ENCODE results near the gene PLCB2.

The PLCB2 gene

DNA sequence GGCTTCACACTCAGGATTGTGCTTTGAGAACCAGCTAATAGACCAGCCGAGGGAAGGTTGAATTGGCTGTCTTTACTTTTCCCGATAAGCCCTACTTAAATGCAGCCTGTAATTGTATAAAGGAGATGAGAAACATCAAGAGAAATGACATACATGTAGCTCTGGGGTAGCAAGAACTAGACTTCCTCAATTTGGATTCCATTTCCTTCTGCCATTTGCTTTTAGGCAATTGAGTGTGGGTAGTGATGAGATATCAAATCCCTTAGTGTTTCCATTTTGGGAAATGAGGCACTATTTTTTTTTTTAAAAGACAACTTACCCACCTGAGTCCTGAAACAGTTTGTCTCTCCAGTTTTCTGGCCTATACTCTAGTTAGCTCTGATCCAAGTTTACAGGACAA lies 18.0 kb upstream of the PLCB2 start:
- DNase-seq (ENCODE audit: low read depth in 2 of 2, low spot score in 1 of 2), result no peak

DNA sequence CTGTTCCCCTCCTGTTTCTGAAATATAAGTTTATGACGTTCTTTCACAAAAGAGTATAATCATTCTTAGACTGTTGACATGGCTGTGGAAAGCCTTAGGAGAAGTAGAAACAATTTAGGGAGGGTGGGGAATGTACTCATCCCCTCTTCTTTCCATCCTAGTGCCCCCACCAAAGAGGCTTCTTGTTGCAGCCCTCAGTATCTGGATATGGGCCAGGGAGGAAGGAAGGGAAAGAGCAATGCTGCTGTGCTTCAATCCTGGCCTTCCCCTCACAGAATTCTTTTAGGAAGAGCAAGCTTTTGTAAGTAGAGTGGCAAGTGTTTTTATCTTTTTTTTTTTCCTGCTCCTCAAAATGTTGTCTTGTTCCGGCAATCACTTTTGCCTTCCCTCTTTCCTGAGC lies 17.5 kb upstream of the PLCB2 start:
- no peak for DNase-seq (ENCODE audit: low read depth in 2 of 2, low spot score in 1 of 2)

DNA sequence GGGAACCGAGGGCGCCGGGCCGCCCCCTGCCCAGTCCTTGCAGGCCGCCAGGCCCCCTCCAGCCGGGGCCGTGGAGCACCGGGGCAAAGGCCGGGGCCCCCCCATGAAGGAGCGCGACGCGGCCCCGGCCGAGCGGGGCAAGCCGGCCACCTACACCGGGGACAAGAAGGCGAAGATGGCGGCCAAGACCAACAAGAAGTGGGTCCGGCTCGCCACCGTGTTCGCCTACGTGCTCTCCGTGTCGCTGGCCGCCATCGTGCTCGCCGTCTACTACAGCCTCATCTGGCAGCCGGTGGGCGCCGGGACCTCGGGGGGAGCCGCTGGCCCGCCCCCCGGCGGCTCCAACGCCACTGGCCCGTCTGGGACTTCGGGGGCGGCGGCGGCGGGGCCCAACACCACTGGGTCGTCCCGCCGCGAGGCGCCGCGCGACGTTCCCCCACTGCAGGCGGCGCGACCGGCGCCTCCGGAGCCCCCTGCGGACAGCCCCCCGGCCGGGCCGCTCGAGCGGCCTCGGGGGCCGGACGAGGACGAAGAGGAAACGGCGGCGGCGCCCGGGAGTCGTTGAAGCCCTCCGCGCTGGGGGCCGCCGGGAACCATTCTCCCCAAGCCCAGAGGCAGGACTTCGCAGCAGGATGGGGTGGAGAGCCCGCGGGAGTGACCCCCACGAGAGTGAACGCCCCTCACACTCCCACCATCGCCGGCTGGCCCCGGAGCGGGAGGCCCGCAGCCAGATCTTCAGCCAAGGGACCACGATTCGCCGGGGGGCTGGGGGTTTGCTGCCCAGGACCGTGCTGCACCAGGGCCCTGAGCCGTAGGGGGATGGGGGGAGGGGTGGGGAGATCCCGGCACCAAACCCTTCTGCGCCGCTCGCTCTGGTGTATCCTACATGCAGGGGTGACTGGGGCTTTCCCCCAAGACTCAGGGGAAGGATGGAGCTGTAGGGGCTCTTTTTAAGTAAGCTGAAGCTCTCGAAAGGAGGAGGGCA lies 16.5 kb upstream of the PLCB2 start:
- no peak for DNase-seq (ENCODE audit: low read depth in 2 of 2, low spot score in 1 of 2)

DNA sequence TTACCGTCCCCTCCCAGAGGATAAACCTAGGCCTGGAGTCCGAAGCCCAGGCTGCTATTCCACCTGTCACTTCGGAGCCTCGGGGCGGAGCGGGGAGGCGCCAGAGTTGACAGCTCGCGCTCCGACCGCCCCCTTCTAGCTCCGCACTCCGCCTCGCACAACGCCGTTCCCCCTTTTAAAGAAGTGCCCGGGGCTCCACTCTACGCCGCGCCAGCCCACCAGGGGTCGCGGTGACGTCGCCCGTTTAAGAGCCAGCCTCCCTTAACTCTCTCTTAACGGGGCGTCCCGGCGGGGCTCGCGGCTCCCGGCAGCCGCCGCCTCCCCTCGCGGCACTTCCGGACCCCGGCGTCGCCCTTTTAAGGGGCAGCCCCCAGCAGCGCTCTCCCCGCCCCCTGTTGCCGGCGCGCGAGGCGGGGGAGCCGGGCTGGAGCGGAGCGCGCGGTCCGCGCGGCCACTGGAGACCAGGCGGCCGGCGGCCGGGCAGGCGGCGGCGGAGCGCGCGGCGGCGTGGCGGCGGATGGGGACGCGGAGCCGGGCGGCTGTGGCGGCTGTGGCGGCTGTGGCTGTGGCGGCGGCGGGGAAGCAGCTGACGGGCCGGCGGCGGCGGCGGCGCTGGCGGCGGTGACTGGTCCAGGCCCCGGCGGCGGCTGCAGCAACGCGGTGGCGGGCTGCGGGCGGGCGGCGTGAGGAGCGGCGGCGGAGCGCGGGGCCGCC lies 15.7 kb upstream of the PLCB2 start, which contains the start of gene INAFM2:
TSS of gene INAFM2 (plus strand) at position 454 of the 714 bp plus-strand sequence. CDS start 364 bp downstream, outside the sequence.
- peak; percentile 73 to 90 for DNase-seq (ENCODE audit: low read depth in 2 of 2, low spot score in 1 of 2)

DNA sequence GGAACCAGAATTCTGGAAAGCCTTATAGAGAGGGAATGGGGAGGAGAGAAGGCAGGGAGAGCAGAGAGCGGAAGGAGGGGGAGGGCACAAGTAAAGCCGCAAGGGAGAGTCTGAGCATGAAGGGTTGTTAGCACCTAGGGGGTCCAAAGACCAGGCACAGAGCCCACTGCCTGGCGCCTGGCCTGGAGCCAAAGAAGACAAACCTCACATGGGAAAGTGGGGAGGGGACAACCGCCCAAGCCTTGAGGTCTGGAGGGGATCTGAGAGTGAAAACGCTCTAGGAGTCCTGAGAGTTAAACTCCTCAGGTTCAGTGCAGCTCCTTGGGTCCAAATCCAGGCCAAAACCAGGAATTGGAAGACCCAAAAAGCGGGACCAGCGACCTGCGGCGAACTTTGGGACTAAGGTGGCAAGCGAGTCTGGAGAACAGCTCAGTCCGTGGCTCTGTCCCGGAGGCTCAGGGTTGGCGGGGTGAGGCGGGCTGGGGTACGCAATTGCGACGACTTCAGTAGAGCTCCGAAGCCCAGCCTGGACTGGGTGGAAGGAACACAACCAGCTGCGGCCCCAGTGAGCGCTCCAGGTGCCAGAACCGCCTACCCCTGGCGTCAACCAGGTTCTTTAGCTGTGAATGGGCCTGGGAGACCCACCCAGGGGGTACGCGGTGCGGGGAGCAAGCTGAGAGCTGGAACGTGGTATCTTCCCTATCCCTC lies 14.9 kb upstream of the PLCB2 start:
- DNase-seq (ENCODE audit: low read depth in 2 of 2, low spot score in 1 of 2), result no peak

DNA sequence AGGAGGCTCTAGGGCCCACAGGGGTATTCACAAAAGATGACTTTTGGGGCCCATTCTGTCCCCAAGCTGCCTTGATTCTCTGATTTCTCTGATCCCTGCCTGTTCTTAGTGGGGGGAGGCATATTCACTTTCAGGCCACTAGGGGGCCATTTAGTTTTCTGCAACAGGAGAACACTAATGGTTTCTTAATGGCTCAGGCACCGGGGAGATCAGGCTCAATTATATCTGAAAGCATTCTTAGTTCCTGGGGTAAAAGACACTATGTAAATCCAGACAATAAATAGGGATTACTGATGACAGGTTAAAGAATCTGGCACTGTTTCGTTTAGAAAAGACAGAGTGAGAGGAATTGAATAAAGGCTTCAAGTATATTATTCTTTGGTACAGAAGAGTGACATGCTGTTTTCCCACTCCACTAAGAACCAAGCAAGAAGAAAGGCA lies 13.2 kb upstream of the PLCB2 start:
- peak in 1 of 2 donors; percentile 35 for DNase-seq (ENCODE audit: low read depth in 2 of 2, low spot score in 1 of 2)

DNA sequence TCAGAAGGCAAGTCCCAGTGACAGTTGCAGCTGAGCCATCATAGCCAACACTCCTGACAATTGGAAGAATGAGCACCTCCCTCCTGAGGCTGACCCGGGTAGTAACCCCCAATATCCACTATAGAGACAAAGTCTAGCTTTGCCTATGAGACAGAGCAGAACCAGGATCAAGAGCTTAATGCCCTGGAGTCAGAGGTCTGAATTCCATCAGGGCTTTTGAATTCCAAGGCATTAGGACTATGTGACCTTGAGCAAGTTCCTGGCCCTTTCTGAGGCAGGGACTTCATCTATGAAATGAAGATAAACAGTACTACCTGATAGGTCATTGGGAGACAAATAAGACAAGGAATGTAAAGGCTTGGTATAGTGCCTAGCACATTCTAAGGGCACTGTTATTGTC lies 12.7 kb upstream of the PLCB2 start:
- no peak for DNase-seq (ENCODE audit: low read depth in 2 of 2, low spot score in 1 of 2)

DNA sequence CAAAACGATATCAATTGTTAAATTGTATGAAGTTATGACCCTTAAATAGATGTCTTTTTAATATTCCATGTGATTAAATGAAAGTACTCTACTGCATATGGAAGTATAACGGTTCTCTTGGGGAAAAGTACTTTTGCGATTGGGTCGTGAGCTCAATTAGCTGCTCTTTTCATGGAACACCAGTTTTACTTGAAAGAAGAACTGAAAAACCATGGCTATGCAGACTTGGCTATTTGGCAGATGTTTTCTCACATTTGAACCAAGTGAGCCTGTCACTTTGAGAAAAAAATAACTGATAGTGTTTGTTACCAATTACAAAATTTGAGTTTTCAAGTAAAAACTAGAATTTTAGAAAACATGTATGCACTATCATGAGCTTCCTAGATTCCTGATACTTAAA lies 9.8 kb upstream of the PLCB2 start:
- DNase-seq (ENCODE audit: low read depth in 2 of 2, low spot score in 1 of 2), result no peak

DNA sequence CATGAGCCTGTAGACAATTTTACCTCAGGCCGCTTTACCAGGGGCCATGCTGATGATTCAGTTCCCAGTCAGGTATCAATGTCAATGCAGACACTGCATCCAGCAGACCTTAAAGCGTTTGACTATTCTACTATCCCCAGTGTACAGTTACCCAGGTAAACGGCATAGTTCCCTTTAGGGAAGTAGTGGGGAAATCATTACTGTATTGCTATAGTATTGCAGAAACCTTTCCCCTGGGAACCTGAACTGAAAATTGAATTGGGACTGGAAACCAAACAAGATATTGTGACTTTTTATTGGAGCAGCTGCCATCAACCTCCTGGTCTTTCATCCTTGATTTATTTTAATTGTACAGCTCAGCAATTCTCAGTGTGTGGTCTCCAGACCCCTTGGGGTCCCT lies 9.2 kb upstream of the PLCB2 start:
- DNase-seq (ENCODE audit: low read depth in 2 of 2, low spot score in 1 of 2), result no peak

DNA sequence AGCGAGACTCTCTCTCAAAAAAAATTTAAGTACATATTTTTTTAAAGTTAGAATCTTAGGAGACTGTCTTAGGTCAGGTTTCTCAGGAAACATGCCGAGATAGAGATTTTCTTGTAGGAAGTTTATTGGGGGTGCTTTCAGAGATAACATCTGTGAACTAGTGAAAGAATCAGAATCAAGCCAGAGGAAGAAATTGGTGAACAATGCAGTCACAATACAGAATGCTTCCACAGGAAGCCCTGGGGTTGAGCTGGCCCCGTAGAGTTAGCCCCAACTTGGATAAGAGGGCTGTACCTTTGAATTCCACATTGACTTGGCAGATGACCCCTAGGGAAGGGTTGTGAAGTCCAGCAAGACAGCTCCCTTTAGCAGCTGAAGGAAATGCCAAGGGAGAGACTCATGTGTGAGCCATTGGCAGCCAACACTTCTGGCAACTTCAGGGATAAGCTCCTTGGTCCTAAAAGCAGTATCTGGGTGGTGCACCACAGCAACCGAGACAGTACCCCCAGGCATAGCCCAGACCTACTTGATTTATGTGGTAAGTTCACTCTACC lies 7.1 kb upstream of the PLCB2 start:
- DNase-seq (ENCODE audit: low read depth in 2 of 2, low spot score in 1 of 2), result no peak

DNA sequence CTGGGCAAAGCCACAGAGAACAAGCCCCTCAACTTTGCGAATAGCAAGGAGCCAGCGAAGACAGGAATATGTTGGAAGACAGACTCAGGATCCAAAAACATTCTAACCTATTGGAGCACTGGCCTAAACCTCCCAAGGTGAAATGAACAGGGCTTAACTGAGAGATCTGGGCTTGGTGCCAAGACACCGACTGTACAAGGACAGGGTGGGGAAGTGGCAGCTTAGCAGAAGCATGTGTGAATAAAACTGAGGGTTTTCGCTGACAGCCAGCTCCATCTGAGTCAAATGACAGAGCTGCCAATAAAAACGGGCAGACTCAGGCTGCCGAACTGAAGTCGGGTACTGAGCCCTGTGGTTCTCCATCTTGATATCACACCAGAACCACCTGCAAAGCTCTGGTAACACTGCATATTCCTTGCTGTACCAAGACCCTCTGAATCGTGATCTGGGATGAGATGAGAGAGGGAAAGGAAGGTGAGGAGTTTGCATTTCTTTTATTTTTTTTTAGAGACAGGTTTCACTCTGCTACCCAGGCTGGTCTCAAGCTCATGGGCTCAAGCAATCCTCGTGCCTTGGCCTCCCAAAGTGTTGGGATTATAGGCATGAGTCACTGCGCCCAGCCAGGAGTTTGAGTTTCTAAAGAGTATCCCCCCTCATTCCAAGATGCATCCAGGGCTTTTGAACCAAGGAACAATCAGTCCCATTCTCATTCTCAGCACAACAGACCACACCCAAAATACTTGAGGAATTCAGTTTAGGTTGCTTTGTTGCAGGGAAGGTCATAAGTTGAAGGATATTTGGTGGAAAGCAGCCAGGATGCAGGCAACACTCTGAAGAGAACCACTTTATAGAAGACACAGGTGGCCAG lies 6.0 kb upstream of the PLCB2 start:
- DNase-seq (ENCODE audit: low read depth in 2 of 2, low spot score in 1 of 2), result no peak

DNA sequence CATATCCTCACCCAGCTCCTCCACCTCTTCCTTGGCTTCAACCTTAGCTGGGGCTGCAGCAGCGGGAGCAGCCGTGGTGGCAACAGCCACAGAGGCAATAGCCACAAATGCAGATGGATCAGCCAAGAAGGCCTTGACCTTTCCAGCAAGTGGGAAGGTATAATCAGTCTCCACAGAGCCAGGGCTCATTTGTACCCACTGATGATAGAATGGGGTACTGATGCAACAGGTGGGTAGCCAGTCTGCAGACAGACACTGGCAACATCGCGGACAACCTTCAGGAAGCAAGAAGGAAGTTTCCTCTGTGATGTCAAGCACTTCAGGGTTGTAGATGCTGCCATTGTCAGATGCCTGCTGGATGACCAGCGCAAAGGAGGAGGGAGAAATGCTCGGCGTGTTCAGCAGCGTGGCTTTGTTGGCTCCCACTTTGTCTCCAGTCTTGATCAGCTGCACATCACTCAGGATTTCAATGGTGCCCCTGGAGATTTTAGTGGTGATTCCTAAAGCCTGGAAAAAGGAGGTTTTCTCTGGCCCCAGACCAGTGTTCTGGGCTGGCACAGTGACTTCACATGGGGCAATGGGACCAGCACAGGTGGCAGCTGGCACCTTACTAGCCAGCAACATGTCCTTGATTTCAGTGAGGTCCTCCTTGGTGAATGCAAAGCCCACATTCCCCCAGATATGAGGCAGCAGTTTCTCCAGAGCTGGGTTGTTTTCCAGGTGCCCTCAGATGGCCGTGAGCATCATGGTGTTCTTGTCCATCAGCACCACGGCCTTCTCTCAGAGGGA lies 4.8 kb upstream of the PLCB2 start:
- DNase-seq (ENCODE audit: low read depth in 2 of 2, low spot score in 1 of 2), result no peak

DNA sequence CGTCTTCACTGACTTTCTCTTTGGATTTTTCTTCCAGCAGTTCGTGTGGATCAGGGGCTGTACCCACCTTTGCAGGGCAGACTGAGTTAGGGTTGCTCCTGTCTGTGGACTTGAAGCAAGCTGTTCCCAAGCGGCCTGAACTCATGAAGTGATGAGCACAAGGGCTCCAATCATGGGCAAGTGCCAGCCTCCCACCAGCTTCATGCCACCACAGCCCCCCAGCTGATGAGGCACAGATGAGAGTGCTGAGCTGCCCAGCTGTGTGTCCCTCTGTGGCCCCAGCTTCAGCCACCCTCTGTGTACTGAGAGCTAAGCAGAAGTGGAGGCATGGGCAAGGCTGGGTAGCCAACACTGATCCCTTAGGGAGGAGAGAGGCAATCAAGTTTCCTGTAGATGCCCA lies 3.3 kb upstream of the PLCB2 start:
- no peak for DNase-seq (ENCODE audit: low read depth in 2 of 2, low spot score in 1 of 2)

DNA sequence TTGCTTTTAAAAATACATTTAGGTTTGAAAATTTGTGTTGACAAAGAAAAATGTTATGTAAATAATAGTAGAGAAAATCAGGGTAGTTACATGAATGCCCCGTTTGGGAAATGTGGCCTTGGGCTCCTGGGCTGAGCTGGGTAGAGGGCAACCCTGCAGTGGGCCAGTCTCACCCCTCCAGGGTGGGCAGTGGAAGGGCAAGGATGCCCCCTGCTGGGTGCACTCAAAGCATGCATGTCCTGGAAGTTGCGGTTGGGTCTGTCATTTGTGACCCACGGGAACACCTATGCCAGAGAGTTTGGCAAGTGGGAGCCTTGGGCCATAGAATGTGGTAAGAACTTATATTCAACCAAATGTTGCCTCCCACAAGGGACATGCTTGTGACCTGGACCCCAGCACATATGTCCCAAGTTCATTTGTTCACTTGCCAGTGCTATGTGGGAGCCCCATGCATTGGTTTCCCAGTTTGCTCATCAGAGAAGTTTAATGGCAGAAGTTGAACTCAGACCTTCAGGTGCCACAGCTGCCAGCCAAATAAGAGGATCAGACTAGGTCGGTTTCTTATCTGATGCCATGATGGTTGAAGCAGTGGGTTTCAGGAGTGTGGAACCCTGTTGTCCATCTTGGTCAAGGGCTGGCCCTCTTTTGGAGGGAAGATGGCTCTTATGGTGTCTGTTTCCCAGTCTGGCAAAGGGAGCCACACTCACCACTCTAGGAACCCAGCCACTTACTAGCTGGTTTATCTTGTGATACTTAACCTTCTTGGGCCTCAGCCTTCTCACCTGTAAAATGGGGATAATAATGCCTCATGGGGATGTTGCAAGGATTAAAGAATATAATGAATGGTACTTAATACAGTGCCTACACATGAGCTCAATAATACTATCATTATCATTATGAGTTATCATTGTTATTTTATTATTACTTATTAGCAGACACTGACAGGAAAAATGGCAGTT lies 2.5 kb upstream of the PLCB2 start:
- DNase-seq (ENCODE audit: low read depth in 2 of 2, low spot score in 1 of 2), result no peak

DNA sequence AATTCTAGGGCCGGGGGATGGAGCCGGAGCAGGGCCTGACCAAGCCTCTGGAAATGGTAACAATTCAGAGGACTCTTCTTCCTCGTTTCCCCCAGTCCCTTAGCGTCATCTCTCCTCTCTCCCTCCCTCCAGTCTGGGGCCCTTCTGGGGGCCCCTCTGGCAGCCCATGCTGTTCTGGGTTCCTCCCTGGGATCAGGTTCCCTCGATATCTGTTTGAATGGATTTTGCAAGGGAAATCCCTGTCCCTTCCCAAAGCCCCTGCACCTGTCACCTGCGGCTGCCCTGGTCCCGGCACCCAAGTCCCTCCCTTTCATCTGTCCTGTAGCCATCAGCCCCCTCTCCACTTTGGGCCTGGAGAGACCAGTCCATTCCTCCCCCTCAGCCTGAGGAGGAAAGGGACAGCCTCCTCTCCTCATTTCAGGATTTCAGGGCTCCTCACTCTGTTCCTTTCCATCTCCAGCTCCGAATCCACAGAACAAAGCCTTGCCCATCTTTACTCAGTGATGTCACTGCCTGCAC lies 1.7 kb upstream of the PLCB2 start:
- DNase-seq (ENCODE audit: low read depth in 2 of 2, low spot score in 1 of 2), result no peak

DNA sequence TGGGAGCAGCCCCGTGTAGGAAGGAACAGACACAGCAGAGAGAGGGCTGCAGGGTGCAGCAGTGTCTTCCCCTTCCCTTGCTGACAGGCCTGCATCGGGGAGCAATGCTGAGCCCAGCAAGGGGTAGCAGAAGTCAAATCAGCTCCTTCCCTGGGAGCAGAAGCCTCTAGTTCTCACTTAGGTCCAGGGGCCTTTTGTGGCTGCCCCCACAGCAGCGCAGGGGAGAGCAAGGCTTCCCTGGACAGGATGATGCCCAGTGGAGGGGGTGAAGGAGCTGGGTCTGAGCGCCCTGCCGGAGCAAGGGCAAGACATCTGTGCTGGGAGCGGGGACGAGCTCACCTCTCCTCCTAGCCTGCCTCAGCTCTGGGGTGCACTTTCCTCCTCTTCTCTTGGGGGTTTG lies 827 bp downstream of the PLCB2 start:
- DNase-seq (ENCODE audit: low read depth in 2 of 2, low spot score in 1 of 2), result no peak

DNA sequence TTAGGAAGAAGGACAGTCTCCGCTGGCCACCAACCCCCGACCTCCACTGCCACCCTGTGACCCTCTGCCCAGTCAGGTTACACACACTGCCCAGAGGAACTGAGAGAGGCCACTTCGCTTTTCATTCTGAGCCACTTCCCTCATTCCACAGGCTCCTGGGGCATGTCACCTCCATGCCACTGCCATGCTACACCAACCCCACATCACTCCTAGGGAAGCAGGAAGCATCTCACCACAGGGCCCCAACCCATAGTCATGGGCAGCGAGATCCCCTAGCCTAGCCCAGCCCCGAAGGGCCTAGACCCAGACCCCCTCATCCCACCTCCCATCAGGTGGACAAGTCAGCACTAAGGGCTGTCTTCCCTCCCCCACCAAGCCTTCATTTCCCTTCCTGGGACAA lies 1.4 kb downstream of the PLCB2 start:
- no peak for DNase-seq (ENCODE audit: low read depth in 2 of 2, low spot score in 1 of 2)

DNA sequence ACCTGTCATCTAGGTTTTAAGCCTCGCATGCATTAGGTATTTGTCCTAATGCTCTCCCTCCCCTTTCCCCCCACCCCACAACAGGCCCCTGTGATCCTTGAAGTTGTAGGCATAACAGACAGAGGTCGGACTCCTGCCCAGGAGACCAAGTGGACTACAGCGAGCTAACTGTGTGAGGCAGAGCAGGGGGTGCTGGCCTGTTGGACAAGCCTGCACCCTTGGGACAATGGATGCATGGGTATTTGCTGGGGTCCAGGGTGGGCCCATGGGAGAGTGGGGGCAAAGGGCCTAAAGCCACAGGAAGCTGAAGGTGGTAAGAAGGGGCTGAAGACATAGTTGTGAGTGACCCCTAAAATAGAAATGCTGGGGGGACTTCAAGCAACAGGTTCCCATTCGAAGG lies 2.5 kb downstream of the PLCB2 start:
- DNase-seq (ENCODE audit: low read depth in 2 of 2, low spot score in 1 of 2), result no peak
